K562 (cell line): ENCODE data around the gene DOCK1. TPM values are rescaled to one million over a fixed set of nuclear protein-coding genes. Genes with fewer than 3 reads are reported as not detected.

Source experiments
- ZNF212 ChIP-seq: fragments of 450-650 bp; formaldehyde crosslinking; IDR thresholded peaks from 2 replicates; pipeline ENCODE4 v1.4.0; 2020; ENCODE audit warnings: mild to moderate bottlenecking
- ZNF384 ChIP-seq: IDR thresholded peaks from 2 replicates; pipeline ENCODE4 v1.6.1; 2012; ENCODE audit warnings: low read depth, low read length, improper control_type of control experiment
- polyA plus RNA-seq, 8 experiments: library from polyadenylated mRNA; depleted of rRNA in 4 of 8; stranded (reverse) in 5 of 8; unstranded in 3 of 8; fragments of >200 nt; fragmentation: Nextera tagmentation in 2 of 8; fragmentation: Illumina TruSeq in 1 of 8; extraction: Ambion mirVana in 2 of 8; extraction: Trizol in 1 of 8; gene quantifications; 2 replicates each; pipeline versions ENCODE4 v1.2.1 to v1.2.3, GENCODE V29; 2011 to 2014; ENCODE audit warnings: inconsistent platforms in 1 of 8, missing spikeins in 1 of 8
- total RNA-seq, 7 experiments: library from RNA; depleted of rRNA in 6 of 7; stranded (reverse); fragments of >200 nt in 6 of 7; fragmentation: Illumina TruSeq in 2 of 7; extraction: Trizol in 2 of 7; gene quantifications; 2 replicates each; pipeline versions ENCODE4 v1.2.1 to v1.2.3, GENCODE V29; 2011 to 2021; ENCODE audit warnings: low replicate concordance in 1 of 7
- TF ChIP-seq, protein P1 (sequence below): fragments of 200-600 bp; sonication (generic); IDR thresholded peaks from one replicate; pipeline ENCODE4 v1.6.1; 2012; ENCODE audit warnings: mild to moderate bottlenecking, low read depth, low read length, inconsistent platforms

DOCK1 gene
- total and polyA plus RNA-seq, 9 of the 15 experiments (the other 6 are each of a cell fraction or from before 2014, with no cell fraction given), result 0.31 TPM; not detected in 8

DNA sequence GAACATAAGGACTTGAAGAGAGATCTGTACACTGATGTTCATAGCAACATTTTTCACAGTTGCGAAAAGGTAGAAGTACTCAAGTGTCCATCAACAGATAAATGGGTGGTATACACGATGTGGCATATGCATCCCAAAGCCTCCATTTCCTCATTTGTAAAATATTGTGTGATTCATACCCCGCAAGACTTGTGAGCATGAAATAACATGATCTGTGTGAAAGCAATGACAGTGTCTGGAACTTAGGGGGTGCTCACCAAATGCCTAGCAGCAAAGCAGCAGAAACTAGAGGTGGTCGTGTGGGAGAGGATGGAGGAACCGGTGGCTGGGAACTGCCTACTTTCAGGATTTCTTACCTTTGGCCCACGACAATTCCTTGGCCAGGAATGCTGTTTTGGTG is 426.5 kb downstream of the DOCK1 start (continued):
- TF ChIP-seq, protein P1, sequence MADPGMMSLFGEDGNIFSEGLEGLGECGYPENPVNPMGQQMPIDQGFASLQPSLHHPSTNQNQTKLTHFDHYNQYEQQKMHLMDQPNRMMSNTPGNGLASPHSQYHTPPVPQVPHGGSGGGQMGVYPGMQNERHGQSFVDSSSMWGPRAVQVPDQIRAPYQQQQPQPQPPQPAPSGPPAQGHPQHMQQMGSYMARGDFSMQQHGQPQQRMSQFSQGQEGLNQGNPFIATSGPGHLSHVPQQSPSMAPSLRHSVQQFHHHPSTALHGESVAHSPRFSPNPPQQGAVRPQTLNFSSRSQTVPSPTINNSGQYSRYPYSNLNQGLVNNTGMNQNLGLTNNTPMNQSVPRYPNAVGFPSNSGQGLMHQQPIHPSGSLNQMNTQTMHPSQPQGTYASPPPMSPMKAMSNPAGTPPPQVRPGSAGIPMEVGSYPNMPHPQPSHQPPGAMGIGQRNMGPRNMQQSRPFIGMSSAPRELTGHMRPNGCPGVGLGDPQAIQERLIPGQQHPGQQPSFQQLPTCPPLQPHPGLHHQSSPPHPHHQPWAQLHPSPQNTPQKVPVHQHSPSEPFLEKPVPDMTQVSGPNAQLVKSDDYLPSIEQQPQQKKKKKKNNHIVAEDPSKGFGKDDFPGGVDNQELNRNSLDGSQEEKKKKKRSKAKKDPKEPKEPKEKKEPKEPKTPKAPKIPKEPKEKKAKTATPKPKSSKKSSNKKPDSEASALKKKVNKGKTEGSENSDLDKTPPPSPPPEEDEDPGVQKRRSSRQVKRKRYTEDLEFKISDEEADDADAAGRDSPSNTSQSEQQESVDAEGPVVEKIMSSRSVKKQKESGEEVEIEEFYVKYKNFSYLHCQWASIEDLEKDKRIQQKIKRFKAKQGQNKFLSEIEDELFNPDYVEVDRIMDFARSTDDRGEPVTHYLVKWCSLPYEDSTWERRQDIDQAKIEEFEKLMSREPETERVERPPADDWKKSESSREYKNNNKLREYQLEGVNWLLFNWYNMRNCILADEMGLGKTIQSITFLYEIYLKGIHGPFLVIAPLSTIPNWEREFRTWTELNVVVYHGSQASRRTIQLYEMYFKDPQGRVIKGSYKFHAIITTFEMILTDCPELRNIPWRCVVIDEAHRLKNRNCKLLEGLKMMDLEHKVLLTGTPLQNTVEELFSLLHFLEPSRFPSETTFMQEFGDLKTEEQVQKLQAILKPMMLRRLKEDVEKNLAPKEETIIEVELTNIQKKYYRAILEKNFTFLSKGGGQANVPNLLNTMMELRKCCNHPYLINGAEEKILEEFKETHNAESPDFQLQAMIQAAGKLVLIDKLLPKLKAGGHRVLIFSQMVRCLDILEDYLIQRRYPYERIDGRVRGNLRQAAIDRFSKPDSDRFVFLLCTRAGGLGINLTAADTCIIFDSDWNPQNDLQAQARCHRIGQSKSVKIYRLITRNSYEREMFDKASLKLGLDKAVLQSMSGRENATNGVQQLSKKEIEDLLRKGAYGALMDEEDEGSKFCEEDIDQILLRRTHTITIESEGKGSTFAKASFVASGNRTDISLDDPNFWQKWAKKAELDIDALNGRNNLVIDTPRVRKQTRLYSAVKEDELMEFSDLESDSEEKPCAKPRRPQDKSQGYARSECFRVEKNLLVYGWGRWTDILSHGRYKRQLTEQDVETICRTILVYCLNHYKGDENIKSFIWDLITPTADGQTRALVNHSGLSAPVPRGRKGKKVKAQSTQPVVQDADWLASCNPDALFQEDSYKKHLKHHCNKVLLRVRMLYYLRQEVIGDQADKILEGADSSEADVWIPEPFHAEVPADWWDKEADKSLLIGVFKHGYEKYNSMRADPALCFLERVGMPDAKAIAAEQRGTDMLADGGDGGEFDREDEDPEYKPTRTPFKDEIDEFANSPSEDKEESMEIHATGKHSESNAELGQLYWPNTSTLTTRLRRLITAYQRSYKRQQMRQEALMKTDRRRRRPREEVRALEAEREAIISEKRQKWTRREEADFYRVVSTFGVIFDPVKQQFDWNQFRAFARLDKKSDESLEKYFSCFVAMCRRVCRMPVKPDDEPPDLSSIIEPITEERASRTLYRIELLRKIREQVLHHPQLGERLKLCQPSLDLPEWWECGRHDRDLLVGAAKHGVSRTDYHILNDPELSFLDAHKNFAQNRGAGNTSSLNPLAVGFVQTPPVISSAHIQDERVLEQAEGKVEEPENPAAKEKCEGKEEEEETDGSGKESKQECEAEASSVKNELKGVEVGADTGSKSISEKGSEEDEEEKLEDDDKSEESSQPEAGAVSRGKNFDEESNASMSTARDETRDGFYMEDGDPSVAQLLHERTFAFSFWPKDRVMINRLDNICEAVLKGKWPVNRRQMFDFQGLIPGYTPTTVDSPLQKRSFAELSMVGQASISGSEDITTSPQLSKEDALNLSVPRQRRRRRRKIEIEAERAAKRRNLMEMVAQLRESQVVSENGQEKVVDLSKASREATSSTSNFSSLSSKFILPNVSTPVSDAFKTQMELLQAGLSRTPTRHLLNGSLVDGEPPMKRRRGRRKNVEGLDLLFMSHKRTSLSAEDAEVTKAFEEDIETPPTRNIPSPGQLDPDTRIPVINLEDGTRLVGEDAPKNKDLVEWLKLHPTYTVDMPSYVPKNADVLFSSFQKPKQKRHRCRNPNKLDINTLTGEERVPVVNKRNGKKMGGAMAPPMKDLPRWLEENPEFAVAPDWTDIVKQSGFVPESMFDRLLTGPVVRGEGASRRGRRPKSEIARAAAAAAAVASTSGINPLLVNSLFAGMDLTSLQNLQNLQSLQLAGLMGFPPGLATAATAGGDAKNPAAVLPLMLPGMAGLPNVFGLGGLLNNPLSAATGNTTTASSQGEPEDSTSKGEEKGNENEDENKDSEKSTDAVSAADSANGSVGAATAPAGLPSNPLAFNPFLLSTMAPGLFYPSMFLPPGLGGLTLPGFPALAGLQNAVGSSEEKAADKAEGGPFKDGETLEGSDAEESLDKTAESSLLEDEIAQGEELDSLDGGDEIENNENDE, result no peak
- no peak for TF ChIP-seq ZNF384
- TF ChIP-seq ZNF212, result no peak
